Smooth muscle cell (in vitro differentiated cells): Measurements from ENCODE around the gene MACROD2. TPM values are rescaled to one million over a fixed set of nuclear protein-coding genes. Genes with fewer than 3 reads are reported as not detected.

Experiments
- DNase-seq: peaks from one replicate; lab custom pipeline; 2025; ENCODE audit not compliant: unreplicated experiment; lab: John Stamatoyannopoulos, UW
- H2AFZ ChIP-seq: fragments of 200-600 bp; sonication (generic); 2 replicates; pipeline ENCODE4 v1.6.0; 2016; ENCODE audit warnings: antibody characterized with exemption, low read depth, mild to moderate bottlenecking
- H3F3A ChIP-seq: fragments of 200-600 bp; sonication (generic); 2 replicates; pipeline ENCODE4 v1.6.0; 2017; ENCODE audit warnings: antibody characterized with exemption, low read depth
- H3K27ac ChIP-seq: fragments of 200-600 bp; sonication (generic); 2 replicates; pipeline ENCODE4 v1.5.1; 2016; ENCODE audit warnings: low read depth, mild to moderate bottlenecking
- H3K27me3 ChIP-seq: fragments of 200-600 bp; sonication (generic); 2 replicates; pipeline ENCODE4 v1.6.1; 2016; ENCODE audit warnings: low read depth, mild to moderate bottlenecking
- H3K36me3 ChIP-seq: fragments of 200-600 bp; sonication (generic); 2 replicates; pipeline ENCODE4 v1.5.1; 2016; ENCODE audit warnings: low read depth
- H3K4me1 ChIP-seq: fragments of 200-600 bp; sonication (generic); 2 replicates; pipeline ENCODE4 v1.5.1; 2016; ENCODE audit warnings: low read depth
- H3K4me2 ChIP-seq: fragments of 200-600 bp; sonication (generic); 2 replicates; pipeline ENCODE4 v1.6.0; 2016; ENCODE audit warnings: mild to moderate bottlenecking
- H3K4me3 ChIP-seq: fragments of 200-600 bp; sonication (generic); 2 replicates; pipeline ENCODE4 v1.5.1; 2016; ENCODE audit warnings: mild to moderate bottlenecking
- H3K79me2 ChIP-seq: fragments of 200-600 bp; sonication (generic); 2 replicates; pipeline ENCODE4 v1.6.0; 2016; ENCODE audit warnings: low read depth, mild to moderate bottlenecking
- H3K9ac ChIP-seq: fragments of 200-600 bp; sonication (generic); 2 replicates; pipeline ENCODE4 v1.6.0; 2016; ENCODE audit warnings: low read depth
- H3K9me3 ChIP-seq: fragments of 200-600 bp; sonication (generic); replicated peaks from 2 replicates; pipeline ENCODE4 v1.5.1; 2016; ENCODE audit warnings: low read depth
- H4K20me1 ChIP-seq: fragments of 200-600 bp; sonication (generic); 2 replicates; pipeline ENCODE4 v1.6.0; 2016; ENCODE audit warnings: low read depth
- WGBS: methylation state at CpG from one replicate; pipeline ENCODE4 v1.1.7; 2016; ENCODE audit warnings: low lambda C conversion rate; 5-methylcytosine and 5-hydroxymethylcytosine counted together
- polyA plus RNA-seq: library from polyadenylated mRNA; unstranded; fragments of >200 nt; fragmentation: Nextera tagmentation; extraction: Ambion mirVana; gene quantifications from 2 replicates; pipeline ENCODE4 v1.2.1, GENCODE V29; 2016
- total RNA-seq: library from RNA; depleted of rRNA; stranded (reverse); fragments of >200 nt; gene quantifications from 2 replicates; pipeline ENCODE4 v1.2.3, GENCODE V29; 2014
- TF ChIP-seq, protein P1 (sequence below): fragments of 200-600 bp; sonication (generic); IDR thresholded peaks from 2 replicates; pipeline ENCODE4 v1.5.1; 2017; ENCODE audit warnings: borderline replicate concordance, mild to moderate bottlenecking, antibody characterized with exemption; ENCODE audit not compliant: insufficient read depth, poor library complexity, severe bottlenecking

The MACROD2 gene
- total and polyA plus RNA-seq, 2 experiments from 2014 or later, result 0.04 to 0.32 TPM

DNA sequence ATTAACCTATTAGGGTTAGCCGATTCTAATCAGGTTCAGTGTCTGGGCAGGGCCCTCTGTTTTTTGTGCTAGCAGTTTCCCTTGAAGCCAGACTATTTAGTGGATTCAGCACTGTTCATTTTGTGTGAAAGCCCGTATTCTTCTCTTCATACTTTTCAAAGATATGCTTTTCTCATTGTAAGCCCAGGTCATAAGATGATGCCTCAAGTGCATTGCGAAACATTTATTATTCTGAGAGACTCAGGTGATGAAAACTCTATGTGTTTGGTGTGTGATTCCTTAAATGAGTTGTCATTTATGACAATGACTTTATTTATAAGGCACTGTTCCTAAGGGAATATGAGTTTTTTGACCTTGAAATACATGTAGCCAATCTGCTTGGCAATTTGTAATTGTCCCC is 1193.1 kb downstream of the MACROD2 start:
- no peak for DNase-seq
- no peaks in the 10 kb centered on the region for H3K9me3 ChIP-seq
- H3K9ac ChIP-seq, result no peak overlapping the region
- H3K4me1 ChIP-seq, result no peaks in the 10 kb centered on the region
- H3K36me3 ChIP-seq, result no peaks in the 10 kb centered on the region
- H3K4me3 ChIP-seq, result no peak overlapping the region
- no peak overlapping the region for H2AFZ ChIP-seq
- TF ChIP-seq, protein P1, sequence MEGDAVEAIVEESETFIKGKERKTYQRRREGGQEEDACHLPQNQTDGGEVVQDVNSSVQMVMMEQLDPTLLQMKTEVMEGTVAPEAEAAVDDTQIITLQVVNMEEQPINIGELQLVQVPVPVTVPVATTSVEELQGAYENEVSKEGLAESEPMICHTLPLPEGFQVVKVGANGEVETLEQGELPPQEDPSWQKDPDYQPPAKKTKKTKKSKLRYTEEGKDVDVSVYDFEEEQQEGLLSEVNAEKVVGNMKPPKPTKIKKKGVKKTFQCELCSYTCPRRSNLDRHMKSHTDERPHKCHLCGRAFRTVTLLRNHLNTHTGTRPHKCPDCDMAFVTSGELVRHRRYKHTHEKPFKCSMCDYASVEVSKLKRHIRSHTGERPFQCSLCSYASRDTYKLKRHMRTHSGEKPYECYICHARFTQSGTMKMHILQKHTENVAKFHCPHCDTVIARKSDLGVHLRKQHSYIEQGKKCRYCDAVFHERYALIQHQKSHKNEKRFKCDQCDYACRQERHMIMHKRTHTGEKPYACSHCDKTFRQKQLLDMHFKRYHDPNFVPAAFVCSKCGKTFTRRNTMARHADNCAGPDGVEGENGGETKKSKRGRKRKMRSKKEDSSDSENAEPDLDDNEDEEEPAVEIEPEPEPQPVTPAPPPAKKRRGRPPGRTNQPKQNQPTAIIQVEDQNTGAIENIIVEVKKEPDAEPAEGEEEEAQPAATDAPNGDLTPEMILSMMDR, result no peak
- no peaks in the 10 kb centered on the region for H3K27me3 ChIP-seq
- no peaks in the 10 kb centered on the region for H3F3A ChIP-seq
- no peak overlapping the region for H3K27ac ChIP-seq
- H3K79me2 ChIP-seq, result no peaks in the 10 kb centered on the region
- 91% methylated on average over 3 of the region's 3 CpGs for WGBS
- H4K20me1 ChIP-seq, result no peaks in the 10 kb centered on the region
- H3K4me2 ChIP-seq, result no peak overlapping the region

DNA sequence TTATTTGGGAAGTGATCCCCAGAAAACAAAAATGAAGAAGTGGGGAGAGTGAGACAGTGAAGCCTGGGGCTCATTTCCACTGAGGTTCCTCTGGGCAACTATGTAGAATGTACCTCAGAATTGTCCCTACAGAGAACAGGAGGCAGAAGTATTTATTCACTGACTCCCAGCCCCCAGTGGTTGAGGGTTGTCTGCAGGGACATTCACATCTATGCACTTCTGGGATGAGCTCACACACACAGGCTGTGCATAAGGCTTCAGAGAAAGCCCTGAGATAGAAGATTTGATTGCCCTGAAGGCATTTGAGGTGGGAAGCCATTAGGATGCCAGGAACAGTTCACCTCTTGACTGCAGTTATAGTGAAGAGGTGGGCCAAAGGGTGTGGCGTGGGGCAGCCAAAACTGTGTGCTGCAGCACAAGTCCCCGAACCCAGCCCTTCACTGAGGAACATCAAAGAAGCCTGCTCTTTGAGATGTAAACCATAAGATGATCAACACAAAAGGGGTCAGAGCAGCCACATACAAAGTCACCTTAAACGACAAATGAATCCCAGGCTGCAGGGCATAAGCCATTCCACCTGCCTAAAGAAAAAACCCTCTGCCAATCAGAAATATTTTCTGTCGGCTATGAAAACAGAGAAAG is 1195.9 kb downstream of the MACROD2 start:
- Histone ChIP-seq H3K27ac (no peak overlapping the region), H3F3A (no peaks in the 10 kb centered on the region), H3K27me3 (no peaks in the 10 kb centered on the region), H3K4me1 (no peaks in the 10 kb centered on the region), H2AFZ (no peak overlapping the region), H3K4me3 (no peak overlapping the region), H3K9ac (no peak overlapping the region), H4K20me1 (no peaks in the 10 kb centered on the region), H3K9me3 (no peaks in the 10 kb centered on the region), H3K79me2 (no peaks in the 10 kb centered on the region), H3K4me2 (no peak overlapping the region), H3K36me3 (no peaks in the 10 kb centered on the region)
- DNase-seq, result no peak
- TF ChIP-seq, protein P1, result no peak
- WGBS, result 52% methylated on average over 4 of the region's 4 CpGs

DNA sequence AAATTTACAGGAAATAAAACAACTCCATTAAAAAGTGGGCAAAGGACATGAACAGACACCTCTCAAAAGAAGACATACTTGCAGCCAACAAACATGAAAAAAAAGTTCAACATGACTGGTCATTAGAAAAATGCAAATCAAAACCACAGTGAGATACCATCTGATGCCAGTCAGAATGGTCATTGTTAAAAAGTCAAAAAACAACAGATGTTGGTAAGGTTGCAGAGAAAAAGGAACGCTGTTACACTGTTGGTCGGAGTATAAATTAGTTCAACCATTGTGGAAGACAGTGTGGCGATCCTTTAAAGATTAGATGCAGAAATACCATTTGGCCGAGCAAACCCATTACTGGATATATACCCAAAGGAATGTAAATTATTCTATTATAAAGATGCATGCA is 1200.1 kb downstream of the MACROD2 start:
- Histone ChIP-seq H3K79me2 (no peaks in the 10 kb centered on the region), H3K4me1 (no peaks in the 10 kb centered on the region), H3K4me3 (no peak overlapping the region), H2AFZ (no peak overlapping the region), H3K27me3 (no peaks in the 10 kb centered on the region), H3K36me3 (no peaks in the 10 kb centered on the region), H3K9me3 (no peaks in the 10 kb centered on the region), H3K27ac (no peak overlapping the region), H3K4me2 (no peak overlapping the region), H3K9ac (no peak overlapping the region), H3F3A (no peaks in the 10 kb centered on the region), H4K20me1 (no peaks in the 10 kb centered on the region)
- 88% methylated on average over 4 of the region's 4 CpGs for WGBS
- DNase-seq, result no peak
- TF ChIP-seq, protein P1, result no peak
